Measurements from ENCODE around the gene OTULINL.

DNA sequence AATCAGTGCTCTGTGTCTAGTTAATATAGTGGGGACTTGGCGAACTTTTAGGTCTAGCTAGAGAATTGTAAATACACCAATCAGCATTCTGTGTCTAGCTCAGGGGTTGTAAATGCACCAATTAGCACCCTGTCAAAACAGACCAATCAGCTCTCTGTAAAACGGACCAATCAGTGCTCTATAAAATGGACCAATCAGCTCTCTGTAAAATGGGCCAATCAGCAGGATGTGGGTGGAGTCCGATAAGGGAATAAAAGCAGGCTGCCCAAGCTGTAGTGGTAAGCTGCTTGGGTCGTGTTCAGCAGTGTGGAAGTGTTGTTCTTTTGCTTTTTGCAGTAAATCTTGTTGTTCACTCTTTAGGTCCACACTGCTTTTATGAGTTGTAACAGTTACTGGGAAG is 3.6 kb upstream of the OTULINL start:
- no peak for TF ChIP-seq EZH2 (IDR thresholded peaks at IDR 0.05; ENCODE audit: low read length)
- no peak for TF ChIP-seq CTCF (optimal IDR thresholded peaks at IDR 0.05 in 1 of 3, IDR thresholded peaks at IDR 0.05 in 1 of 3, conservative IDR thresholded peaks at IDR 0.05 in 1 of 3; ENCODE audit: extremely low read depth in 1 of 3, insufficient read depth in 2 of 3, low read length in 3 of 3)
